WTC11 (cell line): ENCODE data around the gene C17orf67. TPM values are rescaled to one million over a fixed set of nuclear protein-coding genes. Genes with fewer than 3 reads are reported as not detected.

Source experiments
- ATAC-seq: fragments of 200-7000 bp; cut with Tn5 transposase; 2 replicates; pipeline ENCODE4 v1.10.0; 2021; ENCODE audit warnings: mild to moderate bottlenecking, moderate library complexity
- CTCF ChIA-PET: fragments of 300-600 bp; sonication (Branson Sonifier 250); formaldehyde crosslinking; loops from one replicate; lab custom pipeline; 2021; ENCODE audit warnings: antibody characterized with exemption; lab: Charles Lee
- POLR2A ChIA-PET: fragments of 350-600 bp; sonication (Branson Sonifier 250); formaldehyde crosslinking; loops from one replicate; lab custom pipeline; 2021; ENCODE audit warnings: antibody characterized with exemption; lab: Charles Lee
- DNase-seq: peaks from one replicate; pipeline ENCODE4 v3.0.0; 2021; ENCODE audit warnings: low spot score
- H3K27ac Mint-ChIP-seq: 2 replicates; pipeline ENCODE4 v1.8.0; 2021; ENCODE audit warnings: mixed read lengths
- H3K27me3 Mint-ChIP-seq: 2 replicates; pipeline ENCODE4 v1.8.0; 2021; ENCODE audit warnings: low read depth, mild to moderate bottlenecking, moderate library complexity, mixed read lengths
- H3K36me3 Mint-ChIP-seq: 2 replicates; pipeline ENCODE4 v1.8.0; 2021; ENCODE audit warnings: mixed read lengths
- H3K4me1 Mint-ChIP-seq: 2 replicates; pipeline ENCODE4 v1.8.0; 2022; ENCODE audit warnings: mixed read lengths
- H3K4me3 Mint-ChIP-seq: 2 replicates; pipeline ENCODE4 v1.8.0; 2021; ENCODE audit warnings: mild to moderate bottlenecking, moderate library complexity, mixed read lengths
- H3K9me3 Mint-ChIP-seq: 2 replicates; pipeline ENCODE4 v1.8.0; 2021; ENCODE audit warnings: mixed read lengths
- ATF2 ChIP-seq: sonication (generic); formaldehyde crosslinking; IDR thresholded peaks from 2 replicates; pipeline ENCODE4 v1.8.1; 2022; ENCODE audit warnings: low read depth, missing genetic modification reagents, borderline replicate concordance
- CREB1 ChIP-seq: sonication (generic); formaldehyde crosslinking; IDR thresholded peaks from 2 replicates; pipeline ENCODE4 v1.8.0; 2023; ENCODE audit warnings: mild to moderate bottlenecking, missing genetic modification reagents
- E2F1 ChIP-seq: sonication (generic); formaldehyde crosslinking; IDR thresholded peaks from 2 replicates; pipeline ENCODE4 v1.8.0; 2022; ENCODE audit warnings: mild to moderate bottlenecking, missing genetic modification reagents
- EMX1 ChIP-seq: fragments of 250-450 bp; sonication (Bioruptor Pico); IDR thresholded peaks from 2 replicates; pipeline ENCODE4 v1.8.0; 2021; ENCODE audit warnings: mild to moderate bottlenecking
- ERG ChIP-seq: fragments of 250-450 bp; sonication (Bioruptor Pico); IDR thresholded peaks from 2 replicates; pipeline ENCODE4 v1.8.0; 2021; ENCODE audit warnings: mild to moderate bottlenecking
- FOXJ3 ChIP-seq: sonication (generic); formaldehyde crosslinking; IDR thresholded peaks from 2 replicates; pipeline ENCODE4 v1.9.0; 2021; ENCODE audit warnings: missing genetic modification reagents, mild to moderate bottlenecking, borderline replicate concordance
- HMGA2 ChIP-seq: fragments of 250-450 bp; sonication (Bioruptor Pico); IDR thresholded peaks from 2 replicates; pipeline ENCODE4 v1.4.0; 2021; ENCODE audit warnings: mild to moderate bottlenecking, moderate library complexity
- HMGXB4 ChIP-seq: sonication (generic); formaldehyde crosslinking; IDR thresholded peaks from 2 replicates; pipeline ENCODE4 v1.8.1; 2023; ENCODE audit warnings: mild to moderate bottlenecking, moderate library complexity, missing genetic modification reagents
- JAZF1 ChIP-seq: fragments of 250-450 bp; sonication (Bioruptor Pico); IDR thresholded peaks from 2 replicates; pipeline ENCODE4 v1.9.0; 2021; ENCODE audit warnings: moderate library complexity, mild to moderate bottlenecking, inconsistent platforms
- JUN ChIP-seq: sonication (generic); formaldehyde crosslinking; IDR thresholded peaks from 2 replicates; pipeline ENCODE4 v1.8.0; 2023; ENCODE audit warnings: mild to moderate bottlenecking, missing genetic modification reagents
- MLX ChIP-seq: sonication (generic); formaldehyde crosslinking; IDR thresholded peaks from 2 replicates; pipeline ENCODE4 v1.8.1; 2023; ENCODE audit warnings: mild to moderate bottlenecking, missing genetic modification reagents, moderate library complexity
- NR1H2 ChIP-seq: sonication (generic); formaldehyde crosslinking; IDR thresholded peaks from 2 replicates; pipeline ENCODE4 v1.9.0; 2021; ENCODE audit warnings: mild to moderate bottlenecking, moderate library complexity, missing genetic modification reagents
- RELA ChIP-seq: sonication (generic); formaldehyde crosslinking; IDR thresholded peaks from 2 replicates; pipeline ENCODE4 v1.8.1; 2022; ENCODE audit warnings: missing genetic modification reagents, mild to moderate bottlenecking, borderline replicate concordance
- RORB ChIP-seq: fragments of 250-450 bp; sonication (Bioruptor Pico); IDR thresholded peaks from 2 replicates; pipeline ENCODE4 v1.9.0; 2021; ENCODE audit warnings: mild to moderate bottlenecking
- USF1 ChIP-seq: sonication (generic); formaldehyde crosslinking; IDR thresholded peaks from 2 replicates; pipeline ENCODE4 v1.8.0; 2022; ENCODE audit warnings: mild to moderate bottlenecking, missing genetic modification reagents
- USF2 ChIP-seq: sonication (generic); formaldehyde crosslinking; IDR thresholded peaks from 2 replicates; pipeline ENCODE4 v1.8.1; 2023; ENCODE audit warnings: mild to moderate bottlenecking, missing genetic modification reagents, moderate library complexity
- ZNF138 ChIP-seq: sonication (generic); formaldehyde crosslinking; conservative IDR thresholded peaks from 2 replicates; pipeline ENCODE4 v1.8.1; 2022; ENCODE audit warnings: mild to moderate bottlenecking, moderate library complexity, missing genetic modification reagents
- ZNF317 ChIP-seq: sonication (generic); formaldehyde crosslinking; IDR thresholded peaks from 2 replicates; pipeline ENCODE4 v1.8.1; 2023; ENCODE audit warnings: low read depth, mild to moderate bottlenecking, moderate library complexity, missing genetic modification reagents, borderline replicate concordance
- ZNF512 ChIP-seq: sonication (generic); formaldehyde crosslinking; IDR thresholded peaks from 2 replicates; pipeline ENCODE4 v1.8.1; 2022; ENCODE audit warnings: missing genetic modification reagents, borderline replicate concordance
- ZNF532 ChIP-seq: fragments of 250-450 bp; sonication (Bioruptor Pico); IDR thresholded peaks from 2 replicates; pipeline ENCODE4 v1.9.0; 2021; ENCODE audit warnings: mild to moderate bottlenecking, borderline replicate concordance
- ZNF671 ChIP-seq: fragments of 250-450 bp; sonication (Bioruptor Pico); IDR thresholded peaks from 2 replicates; pipeline ENCODE4 v1.8.0; 2021; ENCODE audit warnings: mild to moderate bottlenecking
- total RNA-seq: library from RNA; stranded (reverse); gene quantifications from 3 replicates; pipeline ENCODE4 v1.2.3, GENCODE V29; 2021

The C17orf67 gene
- total RNA-seq, 1 experiment from 2014 or later: 3.3 TPM

GRCh38 chr17:56880571-56880970 is 46.9 kb upstream of the C17orf67 start:
- Mint-ChIP-seq H3K36me3 (no peaks in the 10 kb centered on the region), H3K4me1 (peaks cover 3% of the 10 kb centered on the region; the same call in 1 of the 2 replicates), H3K27me3 (peaks cover 9% of the 10 kb centered on the region), H3K9me3 (peaks cover 15% of the 10 kb centered on the region), H3K4me3 (no peak overlapping the region), H3K27ac (no peak overlapping the region)
- DNase-seq (no peak), ATAC-seq (no peak)
- TF ChIP-seq FOXJ3 (CRISPR knock-in tag) (no peak), ZNF512 (CRISPR knock-in tag) (no peak)
- CTCF ChIA-PET: interaction anchor here (1.2 kb wide), 1 partner anchor 61 kb away, joined by 4 read pairs; no protein-coding TSS in a partner anchor
- POLR2A ChIA-PET: no interaction called here

- no peak overlapping the region for H3K27ac Mint-ChIP-seq
- H3K9me3 Mint-ChIP-seq: peaks cover 15% of the 10 kb centered on the region
- H3K4me3 Mint-ChIP-seq: no peak overlapping the region
- no peaks in the 10 kb centered on the region for H3K36me3 Mint-ChIP-seq
- H3K27me3 Mint-ChIP-seq: peaks cover 10% of the 10 kb centered on the region
- CTCF ChIA-PET: interaction anchor here (1.2 to 1.5 kb wide), 3 partner anchors 9 to 60 kb away, joined by 3 to 6 read pairs (median 4); no protein-coding TSS in a partner anchor
- no peak for TF ChIP-seq ZNF671 (CRISPR knock-in tag)
- no peak for TF ChIP-seq MLX (CRISPR knock-in tag)
- no peak for TF ChIP-seq NR1H2 (CRISPR knock-in tag)
- TF ChIP-seq ZNF317 (CRISPR knock-in tag): no peak
- TF ChIP-seq HMGXB4 (CRISPR knock-in tag): no peak
- no peak for TF ChIP-seq E2F1
- no peak for TF ChIP-seq JAZF1 (CRISPR knock-in tag)
- no peak for TF ChIP-seq JUN
- TF ChIP-seq USF2 (CRISPR knock-in tag): no peak
- no peak for TF ChIP-seq HMGA2 (CRISPR knock-in tag)
- no peak for TF ChIP-seq ZNF532 (CRISPR knock-in tag)
- no peak for TF ChIP-seq CREB1 (CRISPR knock-in tag)
- no peak for TF ChIP-seq ZNF138 (CRISPR knock-in tag)
- no peak for TF ChIP-seq USF1 (CRISPR knock-in tag)
- no peak for TF ChIP-seq RELA
- TF ChIP-seq RORB (CRISPR knock-in tag): no peak
- no peak for TF ChIP-seq ERG (CRISPR knock-in tag)
- TF ChIP-seq ATF2 (CRISPR knock-in tag): no peak
- TF ChIP-seq EMX1 (CRISPR knock-in tag): no peak
- TF ChIP-seq, all 79 proteins: peak for 0
- ATAC-seq: no peak
- no peak for DNase-seq
- no peaks in the 10 kb centered on the region for H3K4me1 Mint-ChIP-seq
- POLR2A ChIA-PET: no interaction called here
Measured at GRCh38 chr17:56880133-56880532, 46.4 kb upstream of the C17orf67 start.
